SK-N-SH (cell line): ENCODE results near the gene RBM10. TPM values are rescaled to one million over a fixed set of nuclear protein-coding genes. Genes with fewer than 3 reads are reported as not detected.

Source experiments
- CTCF ChIA-PET: fragments of 300-600, 350-600 bp; formaldehyde crosslinking; extraction: SDS; loops from one replicate; lab custom pipeline; 2021; lab: Yijun Ruan, JAX
- POLR2A ChIA-PET: fragments of 350-600 bp; sonication (Branson Sonifier 250); formaldehyde crosslinking; extraction: SDS; loops from one replicate; lab custom pipeline; 2020; ENCODE audit warnings: antibody characterized with exemption, inconsistent platforms; lab: Yijun Ruan, JAX
- DNase-seq: peaks from one replicate; pipeline ENCODE4 v3.0.0; 2012
- H2AFZ ChIP-seq: fragments of 200-600 bp; sonication (generic); 2 replicates; pipeline ENCODE4 v1.8.1; 2016; ENCODE audit warnings: antibody characterized with exemption, mild to moderate bottlenecking, low read depth
- H3F3A ChIP-seq: fragments of 200-600 bp; sonication (generic); replicated peaks from 2 replicates; pipeline ENCODE3; 2016; ENCODE audit warnings: antibody characterized with exemption, mild to moderate bottlenecking; ENCODE audit not compliant: insufficient read depth
- H3K27ac ChIP-seq, 2 experiments: fragments of 200-500 bp in 1 of 2; fragments of 200-600 bp in 1 of 2; sonication (Bioruptor generic) in 1 of 2; sonication (generic), shearing (Covaris generic) in 1 of 2; 2 replicates each; pipeline versions ENCODE4 v1.5.1 to v1.6.1; 2014 to 2016; ENCODE audit warnings: low read depth in 2 of 2, inconsistent platforms in 1 of 2, low read length in 1 of 2, mild to moderate bottlenecking in 1 of 2, mixed read lengths in 1 of 2
- H3K27me3 ChIP-seq: fragments of 200-600 bp; sonication (generic), shearing (Covaris generic); 2 replicates; pipeline ENCODE4 v1.6.1; 2016; ENCODE audit warnings: mixed run types; ENCODE audit not compliant: insufficient read depth
- H3K36me3 ChIP-seq, 2 experiments: fragments of 200-500 bp in 1 of 2; fragments of 200-600 bp in 1 of 2; sonication (Bioruptor generic) in 1 of 2; sonication (generic) in 1 of 2; replicated peaks in 1 of 2; 2 replicates each; pipeline versions ENCODE3 to v1.5.1; 2014 to 2016; ENCODE audit warnings: low read length in 1 of 2, mild to moderate bottlenecking in 1 of 2; ENCODE audit not compliant: insufficient read depth in 2 of 2, control insufficient read depth in 1 of 2
- H3K4me1 ChIP-seq, 2 experiments: fragments of 200-500 bp in 1 of 2; fragments of 200-600 bp in 1 of 2; sonication (Bioruptor generic) in 1 of 2; sonication (generic), shearing (Covaris generic) in 1 of 2; 2 replicates each; pipeline versions ENCODE4 v1.5.1 to v1.6.1; 2014 to 2016; ENCODE audit warnings: low read depth in 1 of 2, low read length in 1 of 2, mixed run types in 1 of 2; ENCODE audit not compliant: insufficient read depth in 2 of 2, control insufficient read depth in 1 of 2
- H3K4me2 ChIP-seq: fragments of 200-600 bp; sonication (generic), shearing (Covaris generic); 2 replicates; pipeline ENCODE4 v1.6.1; 2017; ENCODE audit warnings: mixed run types
- H3K4me3 ChIP-seq, 2 experiments: fragments of 200-500 bp in 1 of 2; fragments of 200-600 bp in 1 of 2; sonication (Bioruptor generic) in 1 of 2; sonication (generic), shearing (Covaris generic) in 1 of 2; 2 replicates each; pipeline versions ENCODE4 v1.5.1 to v1.8.1; 2014 to 2016; ENCODE audit warnings: low read depth in 2 of 2, inconsistent platforms in 1 of 2, low read length in 1 of 2, mild to moderate bottlenecking in 1 of 2, mixed read lengths in 1 of 2, moderate library complexity in 1 of 2
- H3K79me2 ChIP-seq: fragments of 200-600 bp; sonication (generic); 2 replicates; pipeline ENCODE4 v1.8.1; 2017; ENCODE audit warnings: mild to moderate bottlenecking; ENCODE audit not compliant: insufficient read depth
- H3K9ac ChIP-seq: fragments of 200-600 bp; sonication (generic); 2 replicates; pipeline ENCODE4 v1.6.1; 2017; ENCODE audit warnings: mixed run types
- H3K9me2 ChIP-seq: fragments of 200-600 bp; sonication (generic); 2 replicates; pipeline ENCODE4 v1.6.1; 2017; ENCODE audit warnings: mixed run types
- H3K9me3 ChIP-seq: fragments of 200-600 bp; sonication (generic); 2 replicates; pipeline ENCODE4 v1.6.1; 2017; ENCODE audit warnings: mixed run types, mild to moderate bottlenecking, moderate library complexity
- H4K20me1 ChIP-seq: fragments of 200-600 bp; sonication (generic); 2 replicates; pipeline ENCODE4 v1.6.1; 2017; ENCODE audit warnings: mild to moderate bottlenecking, mixed run types; ENCODE audit not compliant: insufficient read depth
- CHD2 ChIP-seq: fragments of 150-350 bp; IDR thresholded peaks from 2 replicates; pipeline ENCODE4 v1.6.1; 2018; ENCODE audit warnings: low read length; ENCODE audit not compliant: partially characterized antibody
- ELF1 ChIP-seq: IDR thresholded peaks from 2 replicates; pipeline ENCODE4 v1.4.0; 2012
- FOSL2 ChIP-seq: IDR thresholded peaks from 2 replicates; pipeline ENCODE4 v1.4.0; 2012; ENCODE audit warnings: low read depth, mild to moderate bottlenecking, moderate library complexity, borderline replicate concordance
- GABPA ChIP-seq: IDR thresholded peaks from 2 replicates; pipeline ENCODE4 v1.4.0; 2012; ENCODE audit warnings: low read depth, mild to moderate bottlenecking
- IRF3 ChIP-seq: fragments of 150-350 bp; IDR thresholded peaks from 2 replicates; pipeline ENCODE4 v1.6.1; 2016; ENCODE audit warnings: mild to moderate bottlenecking, low read depth, low read length
- MAX ChIP-seq: IDR thresholded peaks from 2 replicates; pipeline ENCODE4 v1.4.0; 2012; ENCODE audit warnings: low read depth
- MEF2A ChIP-seq: IDR thresholded peaks from 2 replicates; pipeline ENCODE4 v1.4.0; 2012; ENCODE audit warnings: low read depth, borderline replicate concordance
- MXI1 ChIP-seq: IDR thresholded peaks from 2 replicates; pipeline ENCODE4 v1.6.1; 2012; ENCODE audit warnings: mild to moderate bottlenecking, low read depth, low read length, improper control_type of control experiment
- NFIC ChIP-seq: IDR thresholded peaks from 2 replicates; pipeline ENCODE4 v1.4.0; 2012; ENCODE audit warnings: borderline replicate concordance
- PBX3 ChIP-seq: IDR thresholded peaks from 2 replicates; pipeline ENCODE4; 2012
- POLR2AphosphoS5 ChIP-seq: IDR thresholded peaks from 2 replicates; pipeline ENCODE4 v1.6.1; 2012; ENCODE audit warnings: low read depth, low read length
- REST ChIP-seq: IDR thresholded peaks from 2 replicates; pipeline ENCODE4 v1.6.1; 2012; ENCODE audit warnings: mild to moderate bottlenecking, low read depth, low read length, moderate library complexity
- RFX5 ChIP-seq: IDR thresholded peaks from 2 replicates; pipeline ENCODE4 v1.6.1; 2012; ENCODE audit warnings: mild to moderate bottlenecking, improper control_type of control experiment, low read length
- TAF1 ChIP-seq: IDR thresholded peaks from 2 replicates; pipeline ENCODE4 v1.6.1; 2012; ENCODE audit warnings: low read depth, mild to moderate bottlenecking, low read length, moderate library complexity, borderline replicate concordance
- TEAD4 ChIP-seq: IDR thresholded peaks from 2 replicates; pipeline ENCODE4 v1.4.0; 2012; ENCODE audit warnings: mild to moderate bottlenecking, borderline replicate concordance; ENCODE audit not compliant: insufficient read depth
- ZBTB33 ChIP-seq: IDR thresholded peaks from 2 replicates; pipeline ENCODE4 v1.4.0; 2012; ENCODE audit warnings: low read depth, borderline replicate concordance
- WGBS: methylation state at CpG from one replicate; pipeline ENCODE4 v1.1.6; 2017; ENCODE audit warnings: low lambda C conversion rate; 5-methylcytosine and 5-hydroxymethylcytosine counted together
- polyA plus RNA-seq, 3 experiments: library from polyadenylated mRNA; depleted of rRNA; stranded (reverse); fragments of >200 nt; gene quantifications; 2 replicates each; pipeline ENCODE4 v1.2.3, GENCODE V29; 2012

Gene RBM10
- polyA plus RNA-seq, 1 of the 3 experiments (the other 2 are of a cell fraction), result 34.4 TPM

GRCh38 chrX:47129157-47129898 lies 15.7 kb upstream of the RBM10 start:
- Histone ChIP-seq H3K36me3 (no peaks in the 10 kb centered on the region), H3F3A (no peaks in the 10 kb centered on the region), H2AFZ (peak overlapping the region; percentile 74; the same call in 1 of the 2 replicates), H3K4me1 (peaks cover 0 to 2% of the 10 kb centered on the region in 2 experiments; a peak in 1 of 4 replicates), H3K9me2 (no peaks in the 10 kb centered on the region), H3K79me2 (peaks cover 4% of the 10 kb centered on the region; the same call in 1 of the 2 replicates), H3K27ac (peak overlapping the region; percentile 64 to 82), H3K9me3 (no peaks in the 10 kb centered on the region), H3K4me2 (peak overlapping the region; percentile 68), H4K20me1 (no peaks in the 10 kb centered on the region), H3K9ac (peak overlapping the region; percentile 64; the same call in 1 of the 2 replicates), H3K27me3 (peaks cover 8% of the 10 kb centered on the region; the same call in 1 of the 2 replicates), H3K4me3 (peak overlapping the region; percentile 50 to 70)
- peak; percentile 82 for DNase-seq
- TF ChIP-seq REST (no peak), TAF1 (peak; percentile 33; the same call in 1 of the 2 replicates), FOSL2 (no peak), GABPA (peak; percentile 70), ZBTB33 (peak; percentile 76), TEAD4 (no peak), PBX3 (peak; percentile 99), NFIC (no peak), RFX5 (peak; percentile 70), MAX (peak; percentile 43; the same call in 1 of the 2 replicates), POLR2AphosphoS5 (peak; percentile 81), ELF1 (peak; percentile 40), IRF3 (peak; percentile 81), MEF2A (no peak), CHD2 (peak; percentile 89), MXI1 (peak; percentile 89)
- ChIA-PET CTCF (interaction anchor here (1.1 to 3.0 kb wide), 3 partner anchors 15 to 369 kb away, joined by 3 to 9 read pairs (median 3); partner anchors contain the start of genes NDUFB11 and RBM10), POLR2A (interaction anchor here (1.0 to 3.0 kb wide), 2 partner anchors 15 to 151 kb away, joined by 4 to 19 read pairs; partner anchors contain the start of genes NDUFB11 and RBM10)
- whole genome bisulfite sequencing, result 18% methylated on average over 31 of the region's 31 CpGs
